ENCODE data around the gene CEP97. TPM values are rescaled to one million over a fixed set of nuclear protein-coding genes. Genes with fewer than 3 reads are reported as not detected.

The CEP97 gene
- total and polyA plus RNA-seq, 2 donors (not counting 1 experiment from before 2014, with no cell fraction given), result 2.1 to 15.4 TPM

GRCh38 chr3:101809178-101810021 is 85.0 kb downstream of the CEP97 start:
- H3K36me3 ChIP-seq (replicated peaks in 1 of 2; ENCODE audit: control extremely low read depth in 1 of 2, control insufficient read depth in 1 of 2, extremely low read depth in 1 of 2, insufficient read depth in 2 of 2, low read length in 1 of 2), result peaks cover 0 to 6% of the 10 kb centered on the region in 2 experiments
- peaks cover 5 to 13% of the 10 kb centered on the region in 2 donors for H3K4me1 ChIP-seq (ENCODE audit: control insufficient read depth in 2 of 2, insufficient read depth in 2 of 2, low read length in 2 of 2)
- H2AFZ ChIP-seq (ENCODE audit: insufficient read depth, low read depth, low read length, poor library complexity, severe bottlenecking), result no peak overlapping the region
- no peak overlapping the region for H3K4me3 Mint-ChIP-seq
- TF ChIP-seq EZH2 (IDR thresholded peaks at IDR 0.05; ENCODE audit: borderline replicate concordance, insufficient read depth, low read depth, low read length, poor library complexity, severe bottlenecking), result no peak
- peak; percentile 88 for TF ChIP-seq CTCF (IDR thresholded peaks at IDR 0.05)
- DNase-seq (peak; percentile 71), ATAC-seq (ENCODE audit: low read depth) (peak; percentile 64)
- H3K27ac ChIP-seq (ENCODE audit: low read length in 2 of 2), result no peak overlapping the region
- no peak overlapping the region for H3K9ac ChIP-seq (ENCODE audit: low read length)
- intact Hi-C loops (cut with micrococcal nuclease), result loop anchor here (1.0 to 2.0 kb wide), 2 partner anchors 416 to 727 kb away; no protein-coding TSS in a partner anchor
- H3K27me3 ChIP-seq (replicated peaks in 1 of 4; ENCODE audit: control extremely low read depth in 1 of 4, control insufficient read depth in 3 of 4, insufficient read depth in 4 of 4, low read length in 3 of 4), result no peaks in the 10 kb centered on the region
- no peaks in the 10 kb centered on the region for H3K9me3 Mint-ChIP-seq (ENCODE audit: insufficient read depth)
- H3K27me3 Mint-ChIP-seq, result no peaks in the 10 kb centered on the region
- CTCF ChIA-PET, result interaction anchor here (0.7 to 20.1 kb wide), 26 partner anchors 8 to 730 kb away, joined by 3 to 1306 read pairs (median 4); partner anchors contain the start of gene NFKBIZ
- H3K4me3 ChIP-seq (ENCODE audit: control extremely low read depth in 1 of 5, extremely low read depth in 1 of 5, insufficient read depth in 1 of 5, low read depth in 2 of 5, low read length in 4 of 5), result no peak overlapping the region
- peaks cover 12% of the 10 kb centered on the region for H3K79me2 ChIP-seq (ENCODE audit: control insufficient read depth, insufficient read depth, low read length)
- no peak overlapping the region for H3K4me2 ChIP-seq (replicated peaks; ENCODE audit: low read depth, low read length, poor library complexity, severe bottlenecking)
- no peaks in the 10 kb centered on the region for H4K20me1 ChIP-seq (ENCODE audit: control insufficient read depth, insufficient read depth, low read length, poor library complexity, severe bottlenecking)
- POLR2A ChIA-PET, result interaction anchor here (0.9 kb wide), 1 partner anchor 416 kb away, joined by 4 read pairs; no protein-coding TSS in a partner anchor
- H3K27ac Mint-ChIP-seq, result no peak overlapping the region
- H3K4me1 Mint-ChIP-seq, result peaks cover 20% of the 10 kb centered on the region
- H3K9me3 ChIP-seq (ENCODE audit: control extremely low read depth in 1 of 3, control insufficient read depth in 2 of 3, insufficient read depth in 1 of 3, low read length in 2 of 3), result no peaks in the 10 kb centered on the region

GRCh38 chr3:101810022-101810418 is 85.6 kb downstream of the CEP97 start:
- H3K4me3 Mint-ChIP-seq, result no peak overlapping the region
- H2AFZ ChIP-seq (ENCODE audit: insufficient read depth, low read depth, low read length, poor library complexity, severe bottlenecking), result no peak overlapping the region
- no peak for TF ChIP-seq EZH2 (IDR thresholded peaks at IDR 0.05; ENCODE audit: borderline replicate concordance, insufficient read depth, low read depth, low read length, poor library complexity, severe bottlenecking)
- no peak for TF ChIP-seq CTCF (IDR thresholded peaks at IDR 0.05)
- ChIA-PET POLR2A (no interaction called here), CTCF (interaction anchor here (0.6 to 20.1 kb wide), 18 partner anchors 8 to 726 kb away, joined by 3 to 1306 read pairs (median 4); partner anchors contain the start of gene NFKBIZ)
- intact Hi-C loops (cut with micrococcal nuclease), result no loop called here
- H3K9ac ChIP-seq (ENCODE audit: low read length), result no peak overlapping the region
- ATAC-seq (ENCODE audit: low read depth) (no peak), DNase-seq (no peak)
- H3K79me2 ChIP-seq (ENCODE audit: control insufficient read depth, insufficient read depth, low read length), result peaks cover 12% of the 10 kb centered on the region
- no peaks in the 10 kb centered on the region for H3K9me3 Mint-ChIP-seq (ENCODE audit: insufficient read depth)
- no peak overlapping the region for H3K27ac Mint-ChIP-seq
- no peaks in the 10 kb centered on the region for H3K27me3 Mint-ChIP-seq
- H4K20me1 ChIP-seq (ENCODE audit: control insufficient read depth, insufficient read depth, low read length, poor library complexity, severe bottlenecking), result no peaks in the 10 kb centered on the region
- H3K4me1 ChIP-seq (ENCODE audit: control insufficient read depth in 2 of 2, insufficient read depth in 2 of 2, low read length in 2 of 2), result peaks cover 10 to 20% of the 10 kb centered on the region in 2 donors
- no peaks in the 10 kb centered on the region for H3K27me3 ChIP-seq (replicated peaks in 1 of 4; ENCODE audit: control extremely low read depth in 1 of 4, control insufficient read depth in 3 of 4, insufficient read depth in 4 of 4, low read length in 3 of 4)
- no peak overlapping the region for H3K27ac ChIP-seq (ENCODE audit: low read length in 2 of 2)
- H3K36me3 ChIP-seq (replicated peaks in 1 of 2; ENCODE audit: control extremely low read depth in 1 of 2, control insufficient read depth in 1 of 2, extremely low read depth in 1 of 2, insufficient read depth in 2 of 2, low read length in 1 of 2), result peaks cover 0 to 6% of the 10 kb centered on the region in 2 experiments
- peaks cover 25% of the 10 kb centered on the region for H3K4me1 Mint-ChIP-seq
- H3K9me3 ChIP-seq (ENCODE audit: control extremely low read depth in 1 of 3, control insufficient read depth in 2 of 3, insufficient read depth in 1 of 3, low read length in 2 of 3), result no peaks in the 10 kb centered on the region
- no peak overlapping the region for H3K4me3 ChIP-seq (ENCODE audit: control extremely low read depth in 1 of 5, extremely low read depth in 1 of 5, insufficient read depth in 1 of 5, low read depth in 2 of 5, low read length in 4 of 5)
- H3K4me2 ChIP-seq (replicated peaks; ENCODE audit: low read depth, low read length, poor library complexity, severe bottlenecking), result no peak overlapping the region

Measured in B cell (primary cell).